Stomach (tissue), 4 donors: ENCODE data around the gene RABIF.

Experiments used
- EP300 ChIP-seq: sonication (generic); formaldehyde crosslinking; IDR thresholded peaks from one replicate; pipeline ENCODE4 v1.6.1; 2017; ENCODE audit warnings: antibody characterized with exemption
- TF ChIP-seq, protein P1 (sequence below), 7 experiments: fragments of 450-650 bp in 4 of 7; fragments of 200-600 bp in 3 of 7; sonication (generic) in 3 of 7; IDR thresholded peaks; one replicate each; pipeline ENCODE4 v1.5.1; 2016 to 2019; ENCODE audit warnings: antibody characterized with exemption in 7 of 7, control low read depth in 2 of 7, mild to moderate bottlenecking in 1 of 7

DNA sequence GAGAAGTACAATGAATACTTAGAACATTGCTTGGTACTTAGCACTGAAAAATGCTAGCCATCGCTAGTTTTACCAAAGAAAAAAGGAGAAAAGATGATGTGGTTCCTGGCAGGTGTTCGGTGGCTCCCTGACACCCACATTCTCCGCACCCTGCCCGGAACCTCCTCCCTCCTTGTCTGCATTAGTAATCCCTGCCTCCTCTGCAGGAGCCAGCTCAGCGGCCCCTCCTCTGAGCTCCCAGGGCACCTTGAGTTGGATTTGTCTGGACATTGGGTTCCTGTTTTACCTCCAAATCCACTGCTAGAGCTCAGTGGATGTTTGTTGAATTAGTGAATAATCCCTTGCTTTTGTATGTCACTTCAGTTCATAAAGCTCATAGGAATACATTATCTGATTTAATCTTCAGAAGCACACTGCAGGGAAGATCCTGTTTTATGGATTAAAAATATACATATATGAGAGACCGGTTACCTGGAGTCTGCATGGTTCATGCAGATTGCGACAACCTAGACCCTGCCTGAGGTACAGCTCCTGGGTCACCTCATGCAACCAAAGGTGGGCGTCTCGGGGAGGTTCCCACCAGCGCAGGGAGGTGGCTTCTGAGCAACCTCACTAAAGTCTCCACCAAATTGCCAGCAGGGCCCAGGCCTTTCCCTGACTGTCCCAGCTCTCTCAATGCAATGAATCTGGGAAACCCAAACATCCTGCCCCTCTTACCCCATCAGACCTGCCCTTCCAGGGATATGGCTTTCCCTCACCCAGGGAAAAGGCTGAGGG is 54.0 kb downstream of the RABIF start:
- TF ChIP-seq, protein P1, sequence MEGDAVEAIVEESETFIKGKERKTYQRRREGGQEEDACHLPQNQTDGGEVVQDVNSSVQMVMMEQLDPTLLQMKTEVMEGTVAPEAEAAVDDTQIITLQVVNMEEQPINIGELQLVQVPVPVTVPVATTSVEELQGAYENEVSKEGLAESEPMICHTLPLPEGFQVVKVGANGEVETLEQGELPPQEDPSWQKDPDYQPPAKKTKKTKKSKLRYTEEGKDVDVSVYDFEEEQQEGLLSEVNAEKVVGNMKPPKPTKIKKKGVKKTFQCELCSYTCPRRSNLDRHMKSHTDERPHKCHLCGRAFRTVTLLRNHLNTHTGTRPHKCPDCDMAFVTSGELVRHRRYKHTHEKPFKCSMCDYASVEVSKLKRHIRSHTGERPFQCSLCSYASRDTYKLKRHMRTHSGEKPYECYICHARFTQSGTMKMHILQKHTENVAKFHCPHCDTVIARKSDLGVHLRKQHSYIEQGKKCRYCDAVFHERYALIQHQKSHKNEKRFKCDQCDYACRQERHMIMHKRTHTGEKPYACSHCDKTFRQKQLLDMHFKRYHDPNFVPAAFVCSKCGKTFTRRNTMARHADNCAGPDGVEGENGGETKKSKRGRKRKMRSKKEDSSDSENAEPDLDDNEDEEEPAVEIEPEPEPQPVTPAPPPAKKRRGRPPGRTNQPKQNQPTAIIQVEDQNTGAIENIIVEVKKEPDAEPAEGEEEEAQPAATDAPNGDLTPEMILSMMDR (IDR thresholded peaks at IDR 0.05): no peak
- no peak for TF ChIP-seq EP300
